Gastroesophageal sphincter (tissue), 4 donors: ENCODE results near the gene DLL1. TPM values are rescaled to one million over a fixed set of nuclear protein-coding genes. Genes with fewer than 3 reads are reported as not detected.

Experiments
- ATAC-seq: fragments of 150-250 bp; one replicate; pipeline ENCODE4 v1.9.1; 2016; ENCODE audit warnings: mild to moderate bottlenecking, moderate library complexity
- H3K27ac ChIP-seq, 4 donors: fragments of 200-600 bp; sonication (generic) in 3 of 4; 1 replicate in 3 of 4; 2 replicates in 1 of 4; pipeline ENCODE4 v1.5.1; 2016 to 2019
- H3K27me3 ChIP-seq: fragments of 200-600 bp; sonication (generic); one replicate; pipeline ENCODE4 v1.5.1; 2019
- H3K36me3 ChIP-seq, 2 donors: fragments of 200-600 bp; sonication (generic); one replicate each; pipeline ENCODE4 v1.5.1; 2019; ENCODE audit warnings: control low read depth in 1 of 2
- H3K4me1 ChIP-seq, 3 donors: fragments of 200-600 bp; sonication (generic); 1 replicate in 2 of 3; 2 replicates in 1 of 3; pipeline ENCODE4 v1.5.1; 2016 to 2019; ENCODE audit warnings: control low read depth in 2 of 3
- H3K4me3 ChIP-seq, 2 donors: fragments of 200-600 bp; sonication (generic); one replicate each; pipeline ENCODE4 v1.5.1; 2019; ENCODE audit warnings: mild to moderate bottlenecking in 1 of 2, moderate library complexity in 1 of 2
- H3K9me3 ChIP-seq, 3 donors: fragments of 200-600 bp; sonication (generic); one replicate each; pipeline ENCODE4 v1.5.1; 2017 to 2019; ENCODE audit warnings: control low read depth in 2 of 3
- CTCF ChIP-seq, 4 experiments: fragments of 200-600 bp in 2 of 4; fragments of 450-650 bp in 2 of 4; sonication (generic) in 1 of 4; IDR thresholded peaks; one replicate each; pipeline ENCODE4 v1.5.1; 2017 to 2019; ENCODE audit warnings: antibody characterized with exemption in 4 of 4, mild to moderate bottlenecking in 2 of 4, moderate library complexity in 2 of 4
- EP300 ChIP-seq: sonication (generic); formaldehyde crosslinking; IDR thresholded peaks from one replicate; pipeline ENCODE4 v1.6.1; 2017; ENCODE audit warnings: antibody characterized with exemption, mild to moderate bottlenecking
- POLR2A ChIP-seq, 2 donors: fragments of 450-650 bp; IDR thresholded peaks; one replicate each; pipeline ENCODE4 v1.6.1; 2017; ENCODE audit warnings: antibody characterized with exemption in 2 of 2, mild to moderate bottlenecking in 2 of 2, moderate library complexity in 1 of 2
- POLR2AphosphoS5 ChIP-seq: sonication (generic); formaldehyde crosslinking; IDR thresholded peaks from one replicate; pipeline ENCODE4 v1.6.1; 2017; ENCODE audit warnings: antibody characterized with exemption
- WGBS, 2 donors: methylation state at CpG; one replicate each; pipeline ENCODE4 v1.1.5; 2018; ENCODE audit warnings: low coverage in 1 of 2; 5-methylcytosine and 5-hydroxymethylcytosine counted together
- total RNA-seq, 4 donors: library from RNA; depleted of rRNA; stranded (reverse); fragments of >200 nt; gene quantifications; one replicate each; pipeline ENCODE4 v1.1.0, GENCODE V29; 2016

DLL1 gene
- total RNA-seq, 4 donors from 2014 or later, result 5.3 to 11.8 (median 6.5) TPM

- no peak overlapping the region for H3K27ac ChIP-seq
- no peaks in the 10 kb centered on the region for H3K36me3 ChIP-seq
- H3K27me3 ChIP-seq, result peaks cover 30% of the 10 kb centered on the region
- H3K4me3 ChIP-seq, result no peak overlapping the region
- H3K9me3 ChIP-seq, result no peaks in the 10 kb centered on the region
- no peak for TF ChIP-seq POLR2AphosphoS5
- no peak for TF ChIP-seq CTCF (IDR thresholded peaks at IDR 0.05)
- no peak for TF ChIP-seq EP300
- TF ChIP-seq POLR2A (IDR thresholded peaks at IDR 0.05), result no peak
- ATAC-seq, result no peak
- H3K4me1 ChIP-seq, result peaks cover 0 to 7% (median 0%) of the 10 kb centered on the region in 3 donors
- 51 to 55% methylated on average over 4 to 16 of the region's 21 CpGs for WGBS, 2 donors
Observed at GRCh38 chr6:170243791-170244291, 47.0 kb downstream of the DLL1 start.

GRCh38 chr6:170243386-170243785 lies 47.5 kb downstream of the DLL1 start:
- Histone ChIP-seq H3K4me3 (no peak overlapping the region), H3K4me1 (peaks cover 0 to 2% (median 0%) of the 10 kb centered on the region in 3 donors), H3K36me3 (no peaks in the 10 kb centered on the region), H3K9me3 (no peaks in the 10 kb centered on the region), H3K27me3 (peaks cover 30% of the 10 kb centered on the region), H3K27ac (no peak overlapping the region)
- no peak for TF ChIP-seq EP300
- TF ChIP-seq POLR2A (IDR thresholded peaks at IDR 0.05), result no peak
- TF ChIP-seq POLR2AphosphoS5, result no peak
- no peak for TF ChIP-seq CTCF (IDR thresholded peaks at IDR 0.05)
- 68 to 71% methylated on average over 6 of the region's 7 CpGs for WGBS, 2 donors
- no peak for ATAC-seq

GRCh38 chr6:170238741-170239565 lies 51.9 kb downstream of the DLL1 start:
- 100% methylated on average over 1 of the region's 20 CpGs; no CpG with 5 or more reads in 1 of the 2 donors for WGBS, 2 donors
- H3K4me1 ChIP-seq, result no peaks in the 10 kb centered on the region

GRCh38 chr6:170237999-170238740 lies 52.7 kb downstream of the DLL1 start:
- Histone ChIP-seq H3K36me3 (no peaks in the 10 kb centered on the region), H3K27ac (no peak overlapping the region), H3K4me1 (no peaks in the 10 kb centered on the region), H3K9me3 (no peaks in the 10 kb centered on the region), H3K27me3 (peaks cover 11% of the 10 kb centered on the region), H3K4me3 (no peak overlapping the region)
- ATAC-seq, result no peak
- TF ChIP-seq EP300 (no peak), CTCF (IDR thresholded peaks at IDR 0.05) (no peak), POLR2AphosphoS5 (no peak), POLR2A (IDR thresholded peaks at IDR 0.05) (no peak)
- 38 to 40% methylated on average over 2 to 3 of the region's 19 CpGs for WGBS, 2 donors

More at GRCh38 chr6:170238741-170239565, 51.9 kb downstream of the DLL1 start:
- H3K36me3 ChIP-seq, result no peaks in the 10 kb centered on the region
- no peak overlapping the region for H3K27ac ChIP-seq
- no peak for ATAC-seq
- TF ChIP-seq POLR2AphosphoS5 (no peak), EP300 (no peak), POLR2A (IDR thresholded peaks at IDR 0.05) (no peak), CTCF (IDR thresholded peaks at IDR 0.05) (no peak)
- H3K4me3 ChIP-seq, result no peak overlapping the region
- H3K27me3 ChIP-seq, result peaks cover 14% of the 10 kb centered on the region
- no peaks in the 10 kb centered on the region for H3K9me3 ChIP-seq
